ENCODE results near the gene GBP2.

GRCh38 chr1:89171067-89171438 lies 45.1 kb upstream of the GBP2 start:
- TF ChIP-seq, protein P1, sequence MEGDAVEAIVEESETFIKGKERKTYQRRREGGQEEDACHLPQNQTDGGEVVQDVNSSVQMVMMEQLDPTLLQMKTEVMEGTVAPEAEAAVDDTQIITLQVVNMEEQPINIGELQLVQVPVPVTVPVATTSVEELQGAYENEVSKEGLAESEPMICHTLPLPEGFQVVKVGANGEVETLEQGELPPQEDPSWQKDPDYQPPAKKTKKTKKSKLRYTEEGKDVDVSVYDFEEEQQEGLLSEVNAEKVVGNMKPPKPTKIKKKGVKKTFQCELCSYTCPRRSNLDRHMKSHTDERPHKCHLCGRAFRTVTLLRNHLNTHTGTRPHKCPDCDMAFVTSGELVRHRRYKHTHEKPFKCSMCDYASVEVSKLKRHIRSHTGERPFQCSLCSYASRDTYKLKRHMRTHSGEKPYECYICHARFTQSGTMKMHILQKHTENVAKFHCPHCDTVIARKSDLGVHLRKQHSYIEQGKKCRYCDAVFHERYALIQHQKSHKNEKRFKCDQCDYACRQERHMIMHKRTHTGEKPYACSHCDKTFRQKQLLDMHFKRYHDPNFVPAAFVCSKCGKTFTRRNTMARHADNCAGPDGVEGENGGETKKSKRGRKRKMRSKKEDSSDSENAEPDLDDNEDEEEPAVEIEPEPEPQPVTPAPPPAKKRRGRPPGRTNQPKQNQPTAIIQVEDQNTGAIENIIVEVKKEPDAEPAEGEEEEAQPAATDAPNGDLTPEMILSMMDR (IDR thresholded peaks at IDR 0.05): no peak
- no peak for TF ChIP-seq POLR2A (IDR thresholded peaks at IDR 0.05; ENCODE audit: low read depth)

All from esophagus muscularis mucosa (tissue), 3 donors.